Measurements from ENCODE around the gene PPP1R1A.

Gene PPP1R1A

DNA sequence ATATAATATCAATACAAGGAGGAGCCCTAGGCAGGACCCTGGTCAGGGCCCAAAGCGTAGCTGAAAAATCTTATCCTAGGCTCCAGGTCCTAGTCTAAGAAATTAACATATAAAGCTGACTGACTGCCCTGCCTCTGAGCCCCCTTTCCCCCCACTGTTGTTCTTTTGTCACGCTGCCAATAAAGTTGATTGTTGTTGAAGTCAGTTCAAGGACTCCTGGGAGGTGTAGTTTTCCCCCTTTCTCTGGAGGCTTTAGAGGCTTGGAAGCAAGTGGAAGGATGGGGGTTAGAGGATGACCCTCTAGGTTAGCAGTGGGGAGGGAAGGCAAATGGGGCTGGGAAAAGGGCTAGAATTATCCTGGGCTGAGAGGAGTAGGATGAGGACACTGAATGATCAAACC is 3.2 kb downstream of the PPP1R1A start:
- no peaks in the 10 kb centered on the region for H3K36me3 ChIP-seq (ENCODE audit: control insufficient read depth, low read depth, low read length)
- no peak overlapping the region for H3K27ac ChIP-seq (ENCODE audit: low read length)
- no peak overlapping the region for H3K9ac ChIP-seq (ENCODE audit: low read length)
- peaks cover 19% of the 10 kb centered on the region for H3K4me1 ChIP-seq (ENCODE audit: control insufficient read depth, low read depth, low read length)
- no peaks in the 10 kb centered on the region for H3K9me3 ChIP-seq (ENCODE audit: control insufficient read depth, low read depth, low read length)
- no peak overlapping the region for H3K4me3 ChIP-seq (ENCODE audit: low read length)
- peaks cover 31% of the 10 kb centered on the region for H3K27me3 ChIP-seq (ENCODE audit: control insufficient read depth, insufficient read depth, low read length)

DNA sequence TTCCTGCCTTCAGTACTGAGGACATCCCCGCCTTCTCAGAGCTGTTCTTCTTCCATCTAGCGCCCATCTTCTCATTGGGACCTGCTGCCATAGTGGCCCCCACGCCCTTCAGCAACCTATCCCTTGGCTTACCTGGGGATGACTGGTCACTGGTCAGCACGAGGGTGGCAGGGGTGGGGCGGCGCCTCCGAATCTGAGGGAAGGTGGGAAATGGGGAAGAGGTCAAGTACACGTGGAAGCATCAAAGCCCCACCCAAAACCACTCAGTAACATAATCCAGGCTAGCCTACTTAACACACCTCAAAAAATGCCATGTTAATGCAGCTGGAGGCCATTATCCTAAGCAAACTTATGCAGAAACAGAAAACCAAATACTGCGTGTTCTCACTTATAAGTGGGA is 4.3 kb downstream of the PPP1R1A start:
- Histone ChIP-seq H3K4me3 (ENCODE audit: low read length) (no peak overlapping the region), H3K4me1 (ENCODE audit: control insufficient read depth, low read depth, low read length) (peaks cover 12% of the 10 kb centered on the region), H3K36me3 (ENCODE audit: control insufficient read depth, low read depth, low read length) (no peaks in the 10 kb centered on the region), H3K9me3 (ENCODE audit: control insufficient read depth, low read depth, low read length) (no peaks in the 10 kb centered on the region), H3K27me3 (ENCODE audit: control insufficient read depth, insufficient read depth, low read length) (peaks cover 20% of the 10 kb centered on the region), H3K27ac (ENCODE audit: low read length) (no peak overlapping the region), H3K9ac (ENCODE audit: low read length) (no peak overlapping the region)

DNA sequence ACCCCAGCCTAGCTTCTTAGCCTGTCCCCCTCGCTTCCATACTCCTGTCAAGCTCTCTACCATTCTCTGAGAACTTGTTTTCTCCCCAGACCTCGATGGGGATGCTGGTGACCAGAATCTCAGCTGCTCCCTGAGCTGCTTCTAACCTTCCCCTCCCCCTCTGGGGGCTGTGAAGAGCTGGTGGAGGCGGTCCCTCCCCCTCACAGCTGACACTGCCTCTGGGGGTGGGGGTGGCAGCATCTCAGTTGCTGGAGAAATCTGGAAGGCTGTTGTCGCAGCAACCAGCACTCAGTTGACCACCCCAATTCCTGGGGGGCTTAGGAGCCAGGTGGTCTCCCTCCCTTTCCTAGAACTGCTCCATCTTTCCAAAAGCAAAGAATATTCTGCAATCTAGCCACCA is 4.7 kb downstream of the PPP1R1A start:
- H3K4me3 ChIP-seq (ENCODE audit: low read length), result no peak overlapping the region
- no peak overlapping the region for H3K9ac ChIP-seq (ENCODE audit: low read length)
- H3K36me3 ChIP-seq (ENCODE audit: control insufficient read depth, low read depth, low read length), result no peaks in the 10 kb centered on the region
- H3K27me3 ChIP-seq (ENCODE audit: control insufficient read depth, insufficient read depth, low read length), result peaks cover 16% of the 10 kb centered on the region
- H3K9me3 ChIP-seq (ENCODE audit: control insufficient read depth, low read depth, low read length), result no peaks in the 10 kb centered on the region
- H3K4me1 ChIP-seq (ENCODE audit: control insufficient read depth, low read depth, low read length), result peaks cover 9% of the 10 kb centered on the region
- H3K27ac ChIP-seq (ENCODE audit: low read length), result no peak overlapping the region

DNA sequence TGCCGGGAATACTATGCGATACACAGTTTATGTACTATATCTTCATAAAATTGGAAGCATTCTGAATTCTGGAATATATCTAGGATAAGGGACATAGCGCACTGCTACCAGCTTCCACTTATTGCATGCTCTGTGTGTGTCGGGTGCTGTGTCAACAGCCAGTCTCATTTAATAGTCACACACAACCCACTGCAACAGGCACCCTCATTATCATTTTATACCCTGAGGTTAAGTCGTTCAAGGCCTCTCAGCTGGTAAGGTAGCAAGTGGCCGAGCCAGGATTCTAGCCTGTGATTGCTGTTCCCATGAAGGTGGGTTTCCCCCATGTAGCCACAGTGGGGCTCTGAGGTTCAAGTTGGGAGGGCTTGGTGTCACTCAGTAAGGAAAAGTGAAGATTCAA is 7.0 kb downstream of the PPP1R1A start:
- H3K27me3 ChIP-seq (ENCODE audit: control insufficient read depth, insufficient read depth, low read length), result no peaks in the 10 kb centered on the region
- no peaks in the 10 kb centered on the region for H3K9me3 ChIP-seq (ENCODE audit: control insufficient read depth, low read depth, low read length)
- H3K4me3 ChIP-seq (ENCODE audit: low read length), result no peak overlapping the region
- no peak overlapping the region for H3K27ac ChIP-seq (ENCODE audit: low read length)
- no peaks in the 10 kb centered on the region for H3K36me3 ChIP-seq (ENCODE audit: control insufficient read depth, low read depth, low read length)
- H3K4me1 ChIP-seq (ENCODE audit: control insufficient read depth, low read depth, low read length), result peaks cover 4% of the 10 kb centered on the region
- H3K9ac ChIP-seq (ENCODE audit: low read length), result no peak overlapping the region

DNA sequence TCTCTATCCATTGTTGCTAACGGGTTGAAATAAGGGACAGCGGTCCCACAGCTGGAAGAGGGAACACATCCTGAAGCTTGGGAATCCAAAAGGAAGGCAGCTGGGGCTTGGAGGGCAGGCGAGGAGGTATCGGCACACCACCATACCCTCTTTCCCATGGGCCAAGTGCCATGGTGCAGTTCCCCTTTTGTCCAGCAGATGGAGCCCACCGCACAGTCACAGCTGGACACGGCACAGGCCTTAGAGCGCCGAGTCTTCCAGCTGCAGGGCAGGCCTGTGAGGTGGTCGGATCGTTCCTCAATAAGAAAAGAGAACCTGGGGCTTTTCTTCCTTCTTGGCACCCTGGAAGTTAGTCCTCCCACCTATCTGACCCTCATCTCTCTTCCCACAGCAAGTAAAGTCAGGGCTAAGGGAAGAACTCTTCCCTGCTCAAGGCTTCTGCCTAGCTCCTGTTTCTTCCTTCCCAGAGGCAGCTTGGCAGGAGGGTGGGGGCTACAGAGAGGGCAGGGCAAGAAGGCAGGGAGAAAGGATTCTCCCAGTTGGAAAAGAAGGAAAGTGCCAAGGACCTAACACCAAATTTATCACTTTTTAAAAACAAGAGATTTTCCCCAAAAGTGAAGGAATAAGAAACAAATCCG is 8.6 kb downstream of the PPP1R1A start:
- Histone ChIP-seq H3K4me3 (ENCODE audit: low read length) (no peak overlapping the region), H3K27ac (ENCODE audit: low read length) (no peak overlapping the region), H3K9ac (ENCODE audit: low read length) (no peak overlapping the region), H3K9me3 (ENCODE audit: control insufficient read depth, low read depth, low read length) (no peaks in the 10 kb centered on the region), H3K4me1 (ENCODE audit: control insufficient read depth, low read depth, low read length) (peaks cover 4% of the 10 kb centered on the region), H3K36me3 (ENCODE audit: control insufficient read depth, low read depth, low read length) (no peaks in the 10 kb centered on the region), H3K27me3 (ENCODE audit: control insufficient read depth, insufficient read depth, low read length) (no peaks in the 10 kb centered on the region)

DNA sequence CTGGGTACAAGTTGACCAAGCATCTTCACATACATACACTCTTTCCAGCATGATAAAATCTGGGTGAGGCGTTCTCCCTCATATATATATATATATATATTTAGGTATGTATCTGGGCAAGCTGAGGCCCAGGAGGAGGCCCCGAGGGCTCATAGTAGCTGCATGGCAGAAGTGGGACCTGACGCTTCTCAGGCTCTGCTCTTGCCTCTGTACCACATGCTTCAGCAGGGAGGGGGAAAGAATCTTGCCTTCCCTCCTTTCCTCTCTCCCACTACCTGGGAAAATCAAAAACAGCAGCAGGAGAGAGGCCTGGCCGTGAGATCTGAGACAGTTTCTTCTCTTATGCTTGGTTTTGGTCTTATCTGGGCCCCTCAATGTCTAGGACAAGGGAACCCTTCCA is 9.2 kb downstream of the PPP1R1A start:
- Histone ChIP-seq H3K27ac (ENCODE audit: low read length) (no peak overlapping the region), H3K27me3 (ENCODE audit: control insufficient read depth, insufficient read depth, low read length) (no peaks in the 10 kb centered on the region), H3K9ac (ENCODE audit: low read length) (no peak overlapping the region), H3K4me1 (ENCODE audit: control insufficient read depth, low read depth, low read length) (peaks cover 4% of the 10 kb centered on the region), H3K9me3 (ENCODE audit: control insufficient read depth, low read depth, low read length) (no peaks in the 10 kb centered on the region), H3K4me3 (ENCODE audit: low read length) (no peak overlapping the region), H3K36me3 (ENCODE audit: control insufficient read depth, low read depth, low read length) (no peaks in the 10 kb centered on the region)

DNA sequence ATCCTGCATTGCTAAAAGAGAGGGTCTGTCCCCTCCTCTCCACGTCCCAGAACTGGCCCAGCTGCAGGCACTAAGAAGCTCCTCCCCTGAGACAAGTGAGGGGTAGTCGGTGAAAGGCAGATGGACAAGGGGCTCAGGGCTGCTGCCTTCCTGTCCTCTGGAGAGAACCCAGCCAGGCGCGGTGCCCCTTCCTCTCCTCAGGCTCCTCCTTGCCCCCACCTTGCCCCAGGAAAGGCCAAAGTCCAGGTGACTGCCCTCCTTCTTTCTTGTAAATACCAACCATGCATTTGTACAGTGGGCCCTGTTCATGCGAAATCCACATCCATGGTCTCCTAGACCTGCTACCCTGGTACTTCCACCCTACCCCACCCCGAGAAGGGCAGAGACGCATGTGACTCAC is 9.7 kb downstream of the PPP1R1A start:
- no peaks in the 10 kb centered on the region for H3K27me3 ChIP-seq (ENCODE audit: control insufficient read depth, insufficient read depth, low read length)
- no peak overlapping the region for H3K9ac ChIP-seq (ENCODE audit: low read length)
- H3K36me3 ChIP-seq (ENCODE audit: control insufficient read depth, low read depth, low read length), result no peaks in the 10 kb centered on the region

DNA sequence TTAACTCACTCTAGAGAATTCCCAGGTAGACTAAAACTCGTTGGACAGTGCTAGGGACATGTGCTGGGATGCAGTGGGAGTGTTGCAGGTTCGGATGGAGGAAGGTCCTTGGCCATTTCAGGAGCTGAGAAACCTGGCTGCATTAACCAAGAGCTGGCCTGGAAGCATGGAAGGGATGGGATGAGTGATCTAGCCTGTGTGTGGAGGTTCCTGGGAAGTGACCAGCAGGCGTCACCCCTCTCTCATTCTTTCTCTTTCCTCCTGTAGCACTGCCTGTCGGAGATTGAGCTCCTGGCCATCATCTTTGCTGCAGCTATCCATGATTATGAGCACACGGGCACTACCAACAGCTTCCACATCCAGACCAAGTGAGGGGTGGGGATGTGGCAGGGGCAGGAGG is 15.6 kb downstream of the PPP1R1A start:
- Histone ChIP-seq H3K36me3 (ENCODE audit: control insufficient read depth, low read depth, low read length) (no peaks in the 10 kb centered on the region), H3K27ac (ENCODE audit: low read length) (no peak overlapping the region), H3K27me3 (ENCODE audit: control insufficient read depth, insufficient read depth, low read length) (no peaks in the 10 kb centered on the region), H3K4me1 (ENCODE audit: control insufficient read depth, low read depth, low read length) (peaks cover 22% of the 10 kb centered on the region), H3K9ac (ENCODE audit: low read length) (no peak overlapping the region), H3K4me3 (ENCODE audit: low read length) (no peak overlapping the region), H3K9me3 (ENCODE audit: control insufficient read depth, low read depth, low read length) (no peaks in the 10 kb centered on the region)

More for the DNA sequence above, 9.7 kb downstream of the PPP1R1A start:
- no peaks in the 10 kb centered on the region for H3K9me3 ChIP-seq (ENCODE audit: control insufficient read depth, low read depth, low read length)
- no peak overlapping the region for H3K4me3 ChIP-seq (ENCODE audit: low read length)
- H3K27ac ChIP-seq (ENCODE audit: low read length), result no peak overlapping the region
- H3K4me1 ChIP-seq (ENCODE audit: control insufficient read depth, low read depth, low read length), result peaks cover 4% of the 10 kb centered on the region

DNA sequence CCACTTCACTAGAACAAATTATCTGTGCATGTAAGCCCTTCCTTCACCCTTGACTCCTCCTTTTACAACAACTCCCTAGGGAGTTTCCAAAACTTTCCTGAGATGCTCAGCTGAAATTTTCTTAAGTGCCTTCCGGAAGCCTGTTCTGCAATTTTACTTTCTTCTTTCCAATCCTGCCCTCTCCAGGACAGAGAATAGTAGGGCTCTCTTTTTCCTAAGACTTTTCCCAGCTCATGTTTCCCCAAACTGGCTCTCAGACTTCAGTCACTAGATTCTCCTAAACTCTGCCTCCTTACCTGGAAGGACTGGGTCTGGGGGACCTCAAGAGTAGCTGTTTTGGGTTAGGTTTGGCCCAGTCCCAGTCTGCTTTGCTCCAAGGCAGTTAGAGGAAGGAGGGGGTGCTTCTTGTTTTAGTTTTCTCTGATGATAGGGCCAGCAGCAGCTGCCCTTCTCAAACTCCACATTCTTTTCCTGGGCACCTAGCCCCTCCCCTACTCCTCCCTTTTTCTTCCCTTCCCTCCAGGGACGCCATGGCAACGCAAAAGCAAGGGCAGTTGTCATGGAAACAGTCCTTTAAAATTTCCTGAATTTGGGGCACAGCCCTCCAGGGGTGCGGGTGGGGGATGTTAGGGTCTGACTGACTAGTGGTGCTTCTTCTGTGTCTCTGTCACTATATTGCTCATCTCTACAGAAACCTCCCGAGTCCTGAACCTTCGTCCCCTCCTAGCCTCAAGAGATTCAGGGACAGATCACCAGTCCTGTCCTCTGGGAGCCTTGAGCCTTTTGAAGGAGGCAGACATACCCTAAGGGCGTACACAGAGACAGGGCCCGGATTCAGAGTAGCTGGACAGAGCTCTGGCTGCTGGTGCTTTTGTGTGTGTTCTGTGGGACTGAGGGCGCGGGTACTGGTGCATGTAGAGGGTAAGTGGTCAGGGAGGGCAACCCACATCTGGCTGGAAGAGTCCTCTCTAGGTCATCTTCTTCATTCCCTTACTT is 17.0 kb downstream of the PPP1R1A start:
- H3K4me1 ChIP-seq (ENCODE audit: control insufficient read depth, low read depth, low read length), result peaks cover 28% of the 10 kb centered on the region
- no peak overlapping the region for H3K27ac ChIP-seq (ENCODE audit: low read length)
- no peak overlapping the region for H3K9ac ChIP-seq (ENCODE audit: low read length)
- no peak overlapping the region for H3K4me3 ChIP-seq (ENCODE audit: low read length)
- H3K27me3 ChIP-seq (ENCODE audit: control insufficient read depth, insufficient read depth, low read length), result no peaks in the 10 kb centered on the region
- no peaks in the 10 kb centered on the region for H3K9me3 ChIP-seq (ENCODE audit: control insufficient read depth, low read depth, low read length)
- H3K36me3 ChIP-seq (ENCODE audit: control insufficient read depth, low read depth, low read length), result no peaks in the 10 kb centered on the region

DNA sequence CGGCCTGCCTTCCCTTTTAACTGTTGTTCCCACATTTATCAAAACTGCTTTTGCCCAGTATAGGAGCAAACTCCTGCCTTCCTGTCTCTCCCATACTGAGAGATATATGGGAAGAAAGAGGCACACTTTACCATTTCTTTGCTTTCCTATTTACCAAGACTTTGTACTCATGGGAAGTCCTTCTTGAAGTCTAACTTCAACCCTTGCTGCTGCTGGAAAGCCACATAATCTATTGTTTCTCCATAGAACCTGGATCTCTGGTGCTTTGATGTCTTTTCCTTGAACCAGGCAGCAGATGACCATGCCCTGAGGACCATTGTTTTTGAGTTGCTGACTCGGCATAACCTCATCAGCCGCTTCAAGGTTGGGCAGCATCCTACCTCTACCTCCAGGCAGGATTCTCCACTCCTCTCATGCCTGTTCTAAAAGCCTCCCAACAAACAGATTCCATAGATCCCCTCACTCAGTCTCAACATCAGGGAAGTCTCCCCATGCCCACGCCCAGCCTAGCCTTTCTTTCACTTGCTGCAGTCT is 18.4 kb downstream of the PPP1R1A start:
- H3K4me3 ChIP-seq (ENCODE audit: low read length), result no peak overlapping the region
- H3K9me3 ChIP-seq (ENCODE audit: control insufficient read depth, low read depth, low read length), result no peaks in the 10 kb centered on the region
- H3K9ac ChIP-seq (ENCODE audit: low read length), result no peak overlapping the region
- H3K4me1 ChIP-seq (ENCODE audit: control insufficient read depth, low read depth, low read length), result peaks cover 42% of the 10 kb centered on the region
- no peaks in the 10 kb centered on the region for H3K36me3 ChIP-seq (ENCODE audit: control insufficient read depth, low read depth, low read length)
- H3K27me3 ChIP-seq (ENCODE audit: control insufficient read depth, insufficient read depth, low read length), result no peaks in the 10 kb centered on the region
- no peak overlapping the region for H3K27ac ChIP-seq (ENCODE audit: low read length)

DNA sequence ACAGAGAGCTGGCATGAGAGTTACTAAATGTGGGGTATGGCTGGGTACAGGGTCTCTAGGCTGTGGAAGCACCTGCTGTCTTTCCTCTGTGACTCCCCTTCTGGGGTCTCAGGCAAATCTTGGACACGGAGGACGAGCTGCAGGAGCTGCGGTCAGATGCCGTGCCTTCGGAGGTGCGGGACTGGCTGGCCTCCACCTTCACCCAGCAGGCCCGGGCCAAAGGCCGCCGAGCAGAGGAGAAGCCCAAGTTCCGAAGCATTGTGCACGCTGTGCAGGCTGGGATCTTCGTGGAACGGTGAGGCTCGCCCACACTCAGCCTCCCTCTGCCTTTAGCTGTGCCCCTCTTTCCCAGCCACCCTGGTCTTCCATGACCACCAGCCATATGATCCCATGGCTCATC is 19.4 kb downstream of the PPP1R1A start:
- Histone ChIP-seq H3K4me3 (ENCODE audit: low read length) (no peak overlapping the region), H3K4me1 (ENCODE audit: control insufficient read depth, low read depth, low read length) (peaks cover 49% of the 10 kb centered on the region), H3K27ac (ENCODE audit: low read length) (no peak overlapping the region), H3K9ac (ENCODE audit: low read length) (no peak overlapping the region), H3K27me3 (ENCODE audit: control insufficient read depth, insufficient read depth, low read length) (no peaks in the 10 kb centered on the region), H3K9me3 (ENCODE audit: control insufficient read depth, low read depth, low read length) (no peaks in the 10 kb centered on the region), H3K36me3 (ENCODE audit: control insufficient read depth, low read depth, low read length) (no peaks in the 10 kb centered on the region)

Measured in iPS-18a (cell line).